ENCODE data around the gene RTF2.

RTF2 gene

GRCh38 chr20:56423211-56423610 lies 45.2 kb upstream of the RTF2 start:
- no peak for TF ChIP-seq CTCF (IDR thresholded peaks at IDR 0.05)
- H3K36me3 Mint-ChIP-seq (ENCODE audit: low read depth), result no peaks in the 10 kb centered on the region
- H3K4me3 Mint-ChIP-seq, result no peak overlapping the region
- H3K27me3 Mint-ChIP-seq (ENCODE audit: low read depth, poor library complexity), result peaks cover 18% of the 10 kb centered on the region
- peaks cover 13% of the 10 kb centered on the region for H3K4me1 Mint-ChIP-seq
- no peak overlapping the region for H3K27ac Mint-ChIP-seq
- no peak for DNase-seq
- no peaks in the 10 kb centered on the region for H3K9me3 Mint-ChIP-seq

- Mint-ChIP-seq H3K4me1 (peaks cover 9% of the 10 kb centered on the region), H3K36me3 (ENCODE audit: low read depth) (no peaks in the 10 kb centered on the region), H3K4me3 (no peak overlapping the region), H3K27ac (no peak overlapping the region), H3K9me3 (no peaks in the 10 kb centered on the region), H3K27me3 (ENCODE audit: low read depth, poor library complexity) (peaks cover 20% of the 10 kb centered on the region)
- TF ChIP-seq CTCF (IDR thresholded peaks at IDR 0.05), result no peak
- no peak for DNase-seq
Measured at GRCh38 chr20:56423886-56424285, 44.5 kb upstream of the RTF2 start.

DNA sequence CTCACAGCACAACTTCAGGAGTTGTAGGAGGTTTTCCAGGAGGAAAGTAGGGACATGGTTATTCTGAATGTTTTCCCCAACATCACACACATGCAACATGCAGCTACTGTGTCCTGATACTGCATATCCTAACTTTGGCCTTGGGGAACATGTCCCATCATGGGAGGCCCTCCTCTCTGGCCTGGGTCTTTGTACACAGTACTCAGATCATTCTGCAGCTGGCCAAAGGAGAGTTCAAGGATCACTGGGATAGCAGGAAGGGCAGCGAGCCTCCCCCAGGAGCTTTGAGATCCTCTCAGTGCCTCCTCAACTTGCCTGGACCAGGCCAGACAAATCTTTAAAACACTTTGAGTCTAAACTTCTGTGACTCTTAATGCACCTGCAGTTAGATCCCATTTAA lies 43.5 kb upstream of the RTF2 start:
- Mint-ChIP-seq H3K36me3 (ENCODE audit: low read depth) (no peaks in the 10 kb centered on the region), H3K4me1 (peaks cover 7% of the 10 kb centered on the region), H3K9me3 (no peaks in the 10 kb centered on the region), H3K4me3 (no peak overlapping the region), H3K27me3 (ENCODE audit: low read depth, poor library complexity) (peaks cover 24% of the 10 kb centered on the region), H3K27ac (no peak overlapping the region)
- no peak for DNase-seq
- no peak for TF ChIP-seq CTCF (IDR thresholded peaks at IDR 0.05)

DNA sequence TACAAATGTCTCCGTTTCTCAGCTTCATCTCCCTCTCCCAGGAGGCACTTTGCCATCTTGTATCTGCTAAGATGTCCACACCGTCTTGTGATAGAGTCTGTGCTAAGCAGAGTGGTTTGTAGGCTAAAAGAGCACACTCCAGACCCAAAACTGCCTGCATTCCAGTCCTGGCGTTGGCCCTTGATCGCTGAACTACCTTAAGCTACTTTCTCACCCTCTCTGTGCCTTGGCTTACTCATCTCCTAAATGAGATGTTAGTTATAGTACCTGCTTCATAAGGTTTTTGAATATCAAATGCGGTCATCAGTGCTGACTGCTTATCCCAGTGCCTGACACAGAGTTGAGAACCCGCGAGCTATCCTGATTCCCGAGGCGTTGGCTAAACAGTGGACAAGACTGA lies 42.4 kb upstream of the RTF2 start:
- H3K27me3 Mint-ChIP-seq (ENCODE audit: low read depth, poor library complexity), result peaks cover 30% of the 10 kb centered on the region

GRCh38 chr20:56426926-56427325 lies 41.5 kb upstream of the RTF2 start:
- TF ChIP-seq CTCF (IDR thresholded peaks at IDR 0.05), result no peak
- Mint-ChIP-seq H3K27ac (no peak overlapping the region), H3K4me3 (no peak overlapping the region), H3K9me3 (no peaks in the 10 kb centered on the region), H3K36me3 (ENCODE audit: low read depth) (no peaks in the 10 kb centered on the region), H3K4me1 (peaks cover 7% of the 10 kb centered on the region), H3K27me3 (ENCODE audit: low read depth, poor library complexity) (peaks cover 32% of the 10 kb centered on the region)
- DNase-seq, result no peak

More for the DNA sequence above, 42.4 kb upstream of the RTF2 start:
- Mint-ChIP-seq H3K4me3 (no peak overlapping the region), H3K4me1 (peaks cover 7% of the 10 kb centered on the region), H3K27ac (no peak overlapping the region), H3K36me3 (ENCODE audit: low read depth) (no peaks in the 10 kb centered on the region), H3K9me3 (no peaks in the 10 kb centered on the region)
- DNase-seq, result no peak
- no peak for TF ChIP-seq CTCF (IDR thresholded peaks at IDR 0.05)

- Mint-ChIP-seq H3K27ac (no peak overlapping the region), H3K9me3 (no peaks in the 10 kb centered on the region), H3K4me3 (no peak overlapping the region), H3K36me3 (ENCODE audit: low read depth) (no peaks in the 10 kb centered on the region), H3K27me3 (ENCODE audit: low read depth, poor library complexity) (peaks cover 37% of the 10 kb centered on the region), H3K4me1 (no peaks in the 10 kb centered on the region)
- no peak for DNase-seq
- TF ChIP-seq CTCF (IDR thresholded peaks at IDR 0.05), result no peak
Measured at GRCh38 chr20:56427797-56428196, 40.6 kb upstream of the RTF2 start.

Data from nephron progenitor cell (in vitro differentiated cells).